Hematopoietic multipotent progenitor cell treated with erythropoietin and hydrocortisone succinate and interleukin-3 and kit ligand, for 17 days (in vitro differentiated cells): ENCODE data around the gene FAM20B.
A peak's percentile ranks its signal among the peaks of the same experiment; 100 is the strongest.

Source experiments
- DNase-seq: peaks from one replicate; pipeline ENCODE4 v3.0.0-alpha.2; 2015; ENCODE audit warnings: low spot score

FAM20B gene

GRCh38 chr1:179048339-179049124 lies 22.8 kb downstream of the FAM20B start:
- DNase-seq, result no peak

- DNase-seq, result no peak
Measured at GRCh38 chr1:179052776-179053175, 27.1 kb downstream of the FAM20B start.

- no peak for DNase-seq
Measured at GRCh38 chr1:179053486-179053885, 27.8 kb downstream of the FAM20B start.

- no peak for DNase-seq
Measured at GRCh38 chr1:179055937-179056336, 30.2 kb downstream of the FAM20B start.

GRCh38 chr1:179058487-179059483 lies 33.1 kb downstream of the FAM20B start:
- no peak for DNase-seq

GRCh38 chr1:179061360-179062282 lies 35.9 kb downstream of the FAM20B start:
- no peak for DNase-seq

GRCh38 chr1:179066471-179066870 lies 40.8 kb downstream of the FAM20B start:
- DNase-seq, result no peak

GRCh38 chr1:179077396-179077795 lies 51.7 kb downstream of the FAM20B start:
- no peak for DNase-seq

- peak; percentile 81 for DNase-seq
Measured at GRCh38 chr1:179079113-179079761, 53.5 kb downstream of the FAM20B start.

GRCh38 chr1:179080866-179081686 lies 55.4 kb downstream of the FAM20B start:
- peak; percentile 14 for DNase-seq

- peak; percentile 60 for DNase-seq
Measured at GRCh38 chr1:179081687-179082332, 56.1 kb downstream of the FAM20B start, which contains the start of gene TOR3A. Gene TOR3A (plus strand): TSS chr1:179082070. CDS start chr1:179082129, 59 bp downstream.

- DNase-seq, result peak; percentile 36
Measured at GRCh38 chr1:179082333-179082998, 56.8 kb downstream of the FAM20B start.

- no peak for DNase-seq
Measured at GRCh38 chr1:179082999-179083335, 57.3 kb downstream of the FAM20B start.

- DNase-seq, result no peak
Measured at GRCh38 chr1:179083533-179083932, 57.8 kb downstream of the FAM20B start.

- DNase-seq, result no peak
Measured at GRCh38 chr1:179087665-179088064, 62.0 kb downstream of the FAM20B start.

GRCh38 chr1:179089827-179090482 lies 64.3 kb downstream of the FAM20B start:
- DNase-seq, result no peak

GRCh38 chr1:179090522-179090921 lies 64.8 kb downstream of the FAM20B start:
- DNase-seq, result no peak

- no peak for DNase-seq
Measured at GRCh38 chr1:179090923-179091322, 65.2 kb downstream of the FAM20B start.

- no peak for DNase-seq
Measured at GRCh38 chr1:179091691-179092165, 66.0 kb downstream of the FAM20B start.
